K562 (cell line): ENCODE measurements around the gene MCMBP. TPM values are rescaled to one million over a fixed set of nuclear protein-coding genes. Genes with fewer than 3 reads are reported as not detected.

Experiments used
- ATAC-seq: fragments of 200-7000 bp; cut with Tn5 transposase; 3 replicates; pipeline ENCODE4 v1.9.1; 2020; ENCODE audit warnings: moderate library complexity
- BruUV-seq: library from RNA; stranded (reverse); fragments of 400-500 nt; replicated peaks from 2 replicates; lab custom pipeline; 2021; lab: Mats Ljungman, UMichigan
- CTCF ChIA-PET: fragments of 300-600 bp; formaldehyde crosslinking; extraction: SDS; loops from one replicate; lab custom pipeline; 2021; ENCODE audit warnings: low intra/inter-chr PET ratio; lab: Yijun Ruan, JAX
- POLR2A ChIA-PET: fragments of 300-600, 350-650 bp; sonication (Branson Sonifier 250); formaldehyde crosslinking; extraction: SDS; loops from one replicate; lab custom pipeline; 2021; ENCODE audit warnings: antibody characterized with exemption, inconsistent platforms; lab: Yijun Ruan, JAX
- DNase-seq, 4 experiments: peaks; one replicate each; pipeline versions ENCODE4 v3.0.0 to v3.0.0-alpha.2; 2011 to 2018; ENCODE audit warnings: low spot score in 3 of 4, mixed read lengths in 3 of 4; ENCODE audit errors: extremely low read depth in 1 of 4
- FAIRE-seq: peaks from 2 replicates; lab custom pipeline; 2011; peaks lifted over from hg19 to GRCh38; lab: Jason Lieb, UNC
- H2AFZ ChIP-seq: 2 replicates; pipeline ENCODE4 v1.6.0; 2011; ENCODE audit warnings: low read depth, low read length, control low read depth, inconsistent platforms
- H3K27ac ChIP-seq: fragments of 200-600 bp; 3 replicates; pipeline ENCODE4 v1.8.0; 2011; ENCODE audit warnings: low read depth, mild to moderate bottlenecking, control low read depth, inconsistent platforms, low read length, moderate library complexity, mixed read lengths; ENCODE audit errors: extremely low read depth
- H3K27me3 ChIP-seq, 2 experiments: fragments of 300-600 bp in 1 of 2; 2 replicates in 1 of 2; 3 replicates in 1 of 2; pipeline versions ENCODE4 v1.6.0 to v1.8.0; 2011; ENCODE audit warnings: inconsistent platforms in 2 of 2, low read length in 2 of 2, mild to moderate bottlenecking in 1 of 2, mixed read lengths in 1 of 2, moderate library complexity in 1 of 2; ENCODE audit not compliant: control insufficient read depth in 2 of 2, insufficient read depth in 2 of 2
- H3K36me3 ChIP-seq: fragments of 300-600 bp; 3 replicates; pipeline ENCODE4 v1.8.0; 2011; ENCODE audit warnings: mild to moderate bottlenecking, low read length, inconsistent platforms; ENCODE audit not compliant: control insufficient read depth, insufficient read depth
- H3K4me1 ChIP-seq, 2 experiments: fragments of 200-600 bp in 1 of 2; replicated peaks in 1 of 2; 2 replicates in 1 of 2; 3 replicates in 1 of 2; pipeline versions ENCODE4 v1.5.1 to v1.8.0; 2011; ENCODE audit warnings: inconsistent platforms in 2 of 2, low read length in 2 of 2, mild to moderate bottlenecking in 1 of 2, mixed read lengths in 1 of 2, moderate library complexity in 1 of 2; ENCODE audit not compliant: control insufficient read depth in 2 of 2, insufficient read depth in 2 of 2
- H3K4me2 ChIP-seq: 2 replicates; pipeline ENCODE4 v1.6.1; 2011; ENCODE audit warnings: low read length, control low read depth, inconsistent platforms, mixed read lengths; ENCODE audit not compliant: insufficient read depth
- H3K4me3 ChIP-seq: fragments of 200-600 bp; sonication (generic), shearing (Covaris generic); 2 replicates; pipeline ENCODE4 v1.5.1; 2016; ENCODE audit warnings: control low read depth, inconsistent platforms
- H3K79me2 ChIP-seq: fragments of 200-600 bp; 3 replicates; pipeline ENCODE4 v1.8.0; 2011; ENCODE audit warnings: low read length, inconsistent platforms; ENCODE audit not compliant: control insufficient read depth, insufficient read depth
- H3K9ac ChIP-seq, 2 experiments: 2 replicates each; pipeline versions ENCODE4 v1.6.0 to v1.6.1; 2011; ENCODE audit warnings: low read depth in 2 of 2, low read length in 2 of 2, control low read depth in 1 of 2, inconsistent platforms in 1 of 2, mild to moderate bottlenecking in 1 of 2, mixed read lengths in 1 of 2; ENCODE audit not compliant: insufficient read depth in 1 of 2
- H3K9me1 ChIP-seq: one replicate; pipeline ENCODE4 v1.6.0; 2011; ENCODE audit warnings: inconsistent platforms, mild to moderate bottlenecking, low read length, moderate library complexity; ENCODE audit not compliant: control insufficient read depth, insufficient read depth
- H3K9me3 ChIP-seq: replicated peaks from 2 replicates; pipeline ENCODE4 v1.5.1; 2011; ENCODE audit warnings: low read depth, low read length, inconsistent platforms; ENCODE audit not compliant: control insufficient read depth, insufficient read depth
- H4K20me1 ChIP-seq: replicated peaks from 2 replicates; pipeline ENCODE4 v1.6.1; 2011; ENCODE audit warnings: low read length, inconsistent platforms, mixed read lengths; ENCODE audit not compliant: control insufficient read depth, insufficient read depth
- TEAD2 ChIP-seq: fragments of 450-650 bp; IDR thresholded peaks from 2 replicates; pipeline ENCODE4 v1.6.1; 2016; ENCODE audit warnings: missing genetic modification characterization, control low read depth, missing compliant biosample characterization
- ZBTB2 ChIP-seq: fragments of 450-650 bp; IDR thresholded peaks from 2 replicates; pipeline ENCODE4 v1.6.1; 2016; ENCODE audit warnings: antibody characterized with exemption
- WGBS: fragments of 100-300 bp; shearing (Covaris generic); methylation state at CpG from one replicate; pipeline ENCODE4 v1.1.6; 2016; ENCODE audit warnings: low coverage, mixed read lengths; ENCODE audit not compliant: insufficient coverage; ENCODE audit errors: missing lambda C conversion rate; 5-methylcytosine and 5-hydroxymethylcytosine counted together
- in situ Hi-C: fragments of 300-500 bp; cut with MboI; formaldehyde crosslinking; loops from 4 replicates; pipeline ENCODE4 v1.15.0; 2018; ENCODE audit warnings: inconsistent platforms, mixed read lengths
- intact Hi-C: fragments of 100-400 bp; cut with micrococcal nuclease; formaldehyde crosslinking; loops from 2 replicates; pipeline ENCODE4 v1.14.2; 2022
- polyA plus RNA-seq, 8 experiments: library from polyadenylated mRNA; depleted of rRNA in 4 of 8; stranded (reverse) in 5 of 8; unstranded in 3 of 8; fragments of >200 nt; fragmentation: Nextera tagmentation in 2 of 8; fragmentation: Illumina TruSeq in 1 of 8; extraction: Ambion mirVana in 2 of 8; extraction: Trizol in 1 of 8; gene quantifications; 2 replicates each; pipeline versions ENCODE4 v1.2.1 to v1.2.3, GENCODE V29; 2011 to 2014; ENCODE audit warnings: inconsistent platforms in 1 of 8, missing spikeins in 1 of 8
- total RNA-seq, 7 experiments: library from RNA; depleted of rRNA in 6 of 7; stranded (reverse); fragments of >200 nt in 6 of 7; fragmentation: Illumina TruSeq in 2 of 7; extraction: Trizol in 2 of 7; gene quantifications; 2 replicates each; pipeline versions ENCODE4 v1.2.1 to v1.2.3, GENCODE V29; 2011 to 2021; ENCODE audit warnings: low replicate concordance in 1 of 7

MCMBP gene
- total and polyA plus RNA-seq, 9 of the 15 experiments (the other 6 are each of a cell fraction or from before 2014, with no cell fraction given), result 11.2 to 74.3 (median 50.5) TPM

GRCh38 chr10:119830851-119831250, 41.8 kb downstream of the MCMBP start:
- no peaks in the 10 kb centered on the region for H3K9me1 ChIP-seq
- no peak overlapping the region for H3K9ac ChIP-seq
- no peak overlapping the region for H3K27ac ChIP-seq
- peaks cover 0 to 3% of the 10 kb centered on the region in 2 experiments; a peak in 3 of 5 replicates for H3K4me1 ChIP-seq
- no peaks in the 10 kb centered on the region for H3K79me2 ChIP-seq
- ChIA-PET POLR2A (no interaction called here), CTCF (no interaction called here)
- DNase-seq (no peak), ATAC-seq (no peak), FAIRE-seq (no peak)
- H3K4me3 ChIP-seq, result no peak overlapping the region
- BruUV-seq, result no TSS peak
- H3K9me3 ChIP-seq, result no peaks in the 10 kb centered on the region
- H3K36me3 ChIP-seq, result peaks cover 82% of the 10 kb centered on the region; the same call in 2 of the 3 replicates
- no peak for TF ChIP-seq TEAD2 (tag)
- in situ Hi-C loops, result no loop called here
- 95% methylated on average over 3 of the region's 4 CpGs for WGBS
- intact Hi-C loops, result loop anchor here (5.0 kb wide), 1 partner anchor 144 kb away; no protein-coding TSS in a partner anchor
- no peaks in the 10 kb centered on the region for H4K20me1 ChIP-seq
- H2AFZ ChIP-seq, result no peak overlapping the region
- no peak overlapping the region for H3K4me2 ChIP-seq
- no peaks in the 10 kb centered on the region for H3K27me3 ChIP-seq

- no TSS peak for BruUV-seq
These were observed 43.2 kb downstream of the MCMBP start for GRCh38 chr10:119829429-119829828.

More at GRCh38 chr10:119829429-119829828, 43.2 kb downstream of the MCMBP start:
- H3K4me2 ChIP-seq, result no peak overlapping the region
- H3K9me3 ChIP-seq, result no peaks in the 10 kb centered on the region
- ATAC-seq (no peak), FAIRE-seq (no peak), DNase-seq (no peak)
- peaks cover 68% of the 10 kb centered on the region; the same call in 2 of the 3 replicates for H3K36me3 ChIP-seq
- in situ Hi-C loops, result no loop called here
- whole genome bisulfite sequencing, result 90% methylated on average over 6 of the region's 7 CpGs
- H4K20me1 ChIP-seq, result no peaks in the 10 kb centered on the region
- intact Hi-C loops, result no loop called here
- no peak overlapping the region for H3K4me3 ChIP-seq
- no peak overlapping the region for H3K9ac ChIP-seq
- H3K27me3 ChIP-seq, result no peaks in the 10 kb centered on the region
- no peaks in the 10 kb centered on the region for H3K9me1 ChIP-seq
- H2AFZ ChIP-seq, result no peak overlapping the region
- H3K27ac ChIP-seq, result no peak overlapping the region
- peaks cover 0 to 3% of the 10 kb centered on the region in 2 experiments; a peak in 3 of 5 replicates for H3K4me1 ChIP-seq
- POLR2A ChIA-PET, result no interaction called here
- TF ChIP-seq ZBTB2, result no peak
- CTCF ChIA-PET, result no interaction called here
- H3K79me2 ChIP-seq, result no peaks in the 10 kb centered on the region
